ENCODE results near the gene LONRF3.
"Not testable (repeated sequence)": the region's sequence is repeated elsewhere in the genome, so short reads cannot be mapped to it uniquely, and the experiment has no call there.

The LONRF3 gene

DNA sequence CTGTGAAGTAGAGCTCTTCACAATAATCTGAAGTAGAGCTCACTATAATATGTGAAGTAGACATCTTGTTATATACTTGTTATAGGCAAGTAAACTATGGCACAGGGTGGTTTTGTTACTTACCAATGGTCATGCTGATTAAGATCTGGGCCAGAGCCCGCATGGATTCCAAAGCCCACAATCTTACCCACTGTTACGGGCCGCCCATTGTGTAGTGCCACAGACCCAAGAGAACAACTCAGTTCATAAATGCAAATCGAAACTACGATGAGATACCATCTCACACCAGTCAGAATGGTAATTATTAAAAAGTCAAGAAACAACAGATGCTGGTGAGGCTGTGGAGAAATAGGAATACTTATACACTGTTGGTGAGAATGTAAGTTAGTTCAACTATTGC, 51.5 kb downstream of the LONRF3 start:
- Histone ChIP-seq H3K9me3 (ENCODE audit: control insufficient read depth, insufficient read depth, low read length) (no peaks in the 10 kb centered on the region), H3K9ac (ENCODE audit: low read depth, low read length) (no peak overlapping the region), H3K4me3 (ENCODE audit: low read depth, low read length) (no peak overlapping the region), H3K4me1 (ENCODE audit: control insufficient read depth, insufficient read depth, low read length) (no peaks in the 10 kb centered on the region), H3K36me3 (ENCODE audit: control insufficient read depth, insufficient read depth, low read length) (no peaks in the 10 kb centered on the region), H3K27me3 (ENCODE audit: control insufficient read depth, insufficient read depth, low read length) (no peaks in the 10 kb centered on the region)

DNA sequence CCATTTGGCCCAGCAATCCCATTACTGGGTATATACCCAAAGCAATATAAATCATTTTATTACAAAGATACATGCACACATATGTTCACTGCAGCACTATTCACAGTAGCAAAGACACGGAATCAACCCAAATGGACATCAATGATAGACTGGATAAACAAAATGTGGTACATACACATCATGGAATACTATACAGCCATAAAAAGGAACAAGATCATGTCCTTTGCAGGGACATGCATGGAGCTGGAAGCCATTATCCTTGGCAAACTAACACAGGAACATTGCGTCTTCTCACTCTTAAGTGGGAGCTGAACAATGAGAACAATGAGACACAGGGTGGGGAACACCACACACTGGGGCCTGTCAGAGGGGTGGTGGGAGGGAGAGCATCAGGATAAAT, 51.9 kb downstream of the LONRF3 start:
- not testable (repeated sequence) for H3K9ac ChIP-seq (ENCODE audit: low read depth, low read length); H3K4me3 ChIP-seq (ENCODE audit: low read depth, low read length); H3K9me3 ChIP-seq (ENCODE audit: control insufficient read depth, insufficient read depth, low read length); H3K4me1 ChIP-seq (ENCODE audit: control insufficient read depth, insufficient read depth, low read length); H3K27me3 ChIP-seq (ENCODE audit: control insufficient read depth, insufficient read depth, low read length); H3K36me3 ChIP-seq (ENCODE audit: control insufficient read depth, insufficient read depth, low read length)

DNA sequence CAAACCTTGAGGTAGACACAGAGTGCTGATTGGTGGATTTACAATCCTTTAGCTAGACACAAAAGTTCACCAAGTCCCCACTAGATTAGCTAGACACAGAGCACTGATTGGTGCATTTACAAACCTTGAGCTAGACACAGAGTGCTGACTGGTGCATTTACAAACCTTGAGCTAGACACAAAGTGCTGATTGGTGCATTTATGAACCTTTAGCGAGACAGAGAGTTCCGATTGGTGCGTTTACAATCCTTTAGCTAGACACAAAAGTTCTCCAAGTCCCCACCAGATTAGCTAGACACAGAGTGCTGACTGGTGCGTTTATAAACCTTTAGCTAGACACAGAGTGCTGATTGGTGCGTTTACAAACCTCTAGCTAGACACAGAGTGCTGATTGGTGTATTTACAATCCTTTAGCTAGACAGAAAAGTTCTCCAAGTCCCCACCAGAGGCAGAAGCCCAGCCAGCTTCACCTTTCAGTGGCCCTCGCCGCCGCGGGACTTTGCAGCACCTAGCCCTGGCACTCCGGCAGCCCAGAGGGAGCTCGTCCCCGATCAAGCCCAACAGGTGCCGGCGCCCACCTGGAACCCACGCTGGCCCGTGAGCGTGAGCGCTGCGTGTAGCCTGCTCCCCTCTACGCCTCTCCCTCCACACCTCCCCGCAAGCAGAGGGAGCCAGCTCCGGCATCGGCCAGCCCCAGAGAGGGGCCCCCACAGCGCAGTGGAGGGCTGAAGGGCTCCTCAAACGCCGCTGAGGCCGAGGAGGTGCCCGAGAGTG, 53.7 kb downstream of the LONRF3 start:
- H3K27me3 ChIP-seq (ENCODE audit: control insufficient read depth, insufficient read depth, low read length); H3K4me3 ChIP-seq (ENCODE audit: low read depth, low read length); H3K4me1 ChIP-seq (ENCODE audit: control insufficient read depth, insufficient read depth, low read length); H3K9me3 ChIP-seq (ENCODE audit: control insufficient read depth, insufficient read depth, low read length); H3K36me3 ChIP-seq (ENCODE audit: control insufficient read depth, insufficient read depth, low read length); H3K9ac ChIP-seq (ENCODE audit: low read depth, low read length): not testable (repeated sequence)

DNA sequence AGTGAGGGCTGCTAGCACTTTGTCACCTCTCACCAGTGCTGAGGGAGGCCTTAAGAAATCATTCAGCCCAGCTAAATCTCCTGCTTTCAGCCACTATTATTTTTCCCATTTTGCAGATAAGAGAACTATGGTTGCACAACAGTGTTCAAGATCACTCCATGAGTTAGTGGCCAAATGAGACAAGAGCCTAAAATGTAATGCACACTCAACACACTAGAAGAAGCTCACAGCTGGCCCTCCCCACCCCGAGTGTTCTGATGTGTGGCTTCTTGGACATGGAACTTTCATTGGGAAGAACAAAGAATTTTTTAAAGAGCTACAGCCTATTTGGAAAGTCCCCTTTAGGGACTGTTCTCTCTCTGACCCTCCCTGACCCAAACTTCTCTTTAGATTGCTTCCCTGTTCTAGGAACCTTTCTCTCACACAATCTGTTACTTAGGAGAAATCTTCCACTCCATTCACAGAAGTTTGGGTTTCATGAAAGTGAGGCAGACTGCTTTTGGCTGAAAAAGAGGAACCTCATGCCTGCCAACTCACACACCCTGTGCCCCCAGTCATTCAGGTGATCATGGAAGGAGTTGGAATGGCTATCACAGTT, 54.4 kb downstream of the LONRF3 start:
- H3K9me3 ChIP-seq (ENCODE audit: control insufficient read depth, insufficient read depth, low read length) = no peaks in the 10 kb centered on the region
- H3K36me3 ChIP-seq (ENCODE audit: control insufficient read depth, insufficient read depth, low read length) = no peaks in the 10 kb centered on the region
- H3K4me3 ChIP-seq (ENCODE audit: low read depth, low read length) = no peak overlapping the region
- H3K9ac ChIP-seq (ENCODE audit: low read depth, low read length) = no peak overlapping the region
- H3K27me3 ChIP-seq (ENCODE audit: control insufficient read depth, insufficient read depth, low read length) = no peaks in the 10 kb centered on the region
- H3K4me1 ChIP-seq (ENCODE audit: control insufficient read depth, insufficient read depth, low read length) = no peaks in the 10 kb centered on the region

DNA sequence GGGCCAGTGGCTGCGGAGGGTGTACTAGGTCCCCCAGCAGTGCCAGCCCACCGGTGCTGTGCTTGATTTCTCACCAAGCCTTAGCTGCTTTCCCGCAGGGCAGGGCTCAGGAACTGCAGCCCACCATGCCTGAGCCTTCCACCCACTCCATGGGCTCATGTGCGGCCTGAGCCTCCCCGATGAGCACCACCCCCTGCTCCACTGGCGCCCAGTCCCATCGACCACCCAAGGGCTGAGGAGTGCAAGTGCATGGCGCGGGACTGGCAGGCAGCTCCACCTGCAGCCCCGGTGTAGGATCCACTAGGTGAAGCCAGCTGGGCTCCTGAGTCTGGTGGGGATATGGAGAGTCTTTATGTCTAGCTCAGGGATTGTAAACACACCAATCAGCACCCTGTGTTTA, 55.2 kb downstream of the LONRF3 start:
- H3K4me1 ChIP-seq (ENCODE audit: control insufficient read depth, insufficient read depth, low read length); H3K4me3 ChIP-seq (ENCODE audit: low read depth, low read length); H3K27me3 ChIP-seq (ENCODE audit: control insufficient read depth, insufficient read depth, low read length); H3K9ac ChIP-seq (ENCODE audit: low read depth, low read length); H3K9me3 ChIP-seq (ENCODE audit: control insufficient read depth, insufficient read depth, low read length); H3K36me3 ChIP-seq (ENCODE audit: control insufficient read depth, insufficient read depth, low read length): not testable (repeated sequence)

DNA sequence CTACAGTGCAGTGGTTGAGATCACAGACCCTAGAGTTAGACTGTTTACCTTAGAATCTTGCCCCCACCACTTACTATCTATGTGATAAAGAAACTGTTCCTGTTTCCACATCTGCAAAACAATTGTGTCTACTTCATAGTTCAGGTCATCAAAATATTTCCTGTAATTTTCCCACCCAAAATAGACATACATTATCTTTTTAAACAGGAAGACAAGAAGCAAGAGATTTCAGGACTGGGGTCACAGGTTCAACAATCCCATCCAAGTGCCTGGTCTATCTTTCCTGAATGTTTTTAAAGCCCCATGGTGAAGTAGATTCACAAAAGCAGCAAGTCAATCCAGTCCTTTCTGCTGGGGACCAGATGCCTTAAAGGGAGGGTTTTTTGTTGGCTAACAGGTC, 56.6 kb downstream of the LONRF3 start:
- H3K4me1 ChIP-seq (ENCODE audit: control insufficient read depth, insufficient read depth, low read length) = no peaks in the 10 kb centered on the region
- no peaks in the 10 kb centered on the region for H3K27me3 ChIP-seq (ENCODE audit: control insufficient read depth, insufficient read depth, low read length)

DNA sequence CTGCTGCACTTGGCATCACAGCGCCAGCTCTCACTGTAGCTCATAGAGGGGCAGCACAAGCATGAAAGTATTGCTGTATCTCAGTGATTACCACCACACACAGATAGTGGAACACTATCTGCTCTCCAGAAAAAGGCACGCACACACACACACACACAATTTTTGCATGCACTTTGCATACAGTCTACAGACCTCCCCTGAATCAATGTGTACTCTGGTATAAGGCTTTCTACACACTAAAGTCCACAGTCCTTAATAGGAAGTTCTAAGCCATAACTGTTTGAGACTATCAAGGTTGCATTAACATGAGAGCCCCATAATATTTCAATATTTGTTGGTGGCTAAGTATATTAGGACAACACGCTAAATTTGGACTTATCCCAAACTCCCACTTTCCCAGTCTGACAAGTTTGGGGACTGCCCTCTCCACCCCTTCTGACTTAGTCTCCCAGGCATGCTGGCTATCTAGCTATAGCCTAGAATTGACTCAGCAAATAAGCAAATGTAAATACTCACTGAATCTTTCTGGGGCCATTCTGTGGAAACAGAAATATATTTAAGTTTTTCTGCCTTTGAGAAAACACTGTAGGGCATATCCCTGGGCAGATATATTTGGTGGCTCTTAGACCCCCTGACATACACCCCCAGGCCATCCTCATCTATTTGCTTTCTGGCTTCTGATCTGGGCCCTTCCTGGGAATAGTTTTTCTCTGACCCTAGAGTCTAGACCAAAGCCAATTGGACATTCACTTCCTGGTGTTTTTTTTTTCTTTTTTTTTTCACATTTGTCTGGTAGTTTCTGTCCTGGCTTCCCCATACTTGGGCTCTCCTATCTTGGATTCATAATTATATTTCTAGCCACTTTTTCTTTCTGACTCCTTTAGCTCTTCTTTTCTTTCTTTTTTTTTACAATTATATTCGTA, 62.0 kb downstream of the LONRF3 start:
- Histone ChIP-seq H3K4me1 (ENCODE audit: control insufficient read depth, insufficient read depth, low read length) (no peaks in the 10 kb centered on the region), H3K9me3 (ENCODE audit: control insufficient read depth, insufficient read depth, low read length) (no peaks in the 10 kb centered on the region), H3K27me3 (ENCODE audit: control insufficient read depth, insufficient read depth, low read length) (no peaks in the 10 kb centered on the region), H3K9ac (ENCODE audit: low read depth, low read length) (no peak overlapping the region), H3K4me3 (ENCODE audit: low read depth, low read length) (no peak overlapping the region), H3K36me3 (ENCODE audit: control insufficient read depth, insufficient read depth, low read length) (no peaks in the 10 kb centered on the region)

More for the DNA sequence above, 56.6 kb downstream of the LONRF3 start:
- no peaks in the 10 kb centered on the region for H3K9me3 ChIP-seq (ENCODE audit: control insufficient read depth, insufficient read depth, low read length)
- no peak overlapping the region for H3K9ac ChIP-seq (ENCODE audit: low read depth, low read length)
- no peaks in the 10 kb centered on the region for H3K36me3 ChIP-seq (ENCODE audit: control insufficient read depth, insufficient read depth, low read length)
- H3K4me3 ChIP-seq (ENCODE audit: low read depth, low read length) = no peak overlapping the region

DNA sequence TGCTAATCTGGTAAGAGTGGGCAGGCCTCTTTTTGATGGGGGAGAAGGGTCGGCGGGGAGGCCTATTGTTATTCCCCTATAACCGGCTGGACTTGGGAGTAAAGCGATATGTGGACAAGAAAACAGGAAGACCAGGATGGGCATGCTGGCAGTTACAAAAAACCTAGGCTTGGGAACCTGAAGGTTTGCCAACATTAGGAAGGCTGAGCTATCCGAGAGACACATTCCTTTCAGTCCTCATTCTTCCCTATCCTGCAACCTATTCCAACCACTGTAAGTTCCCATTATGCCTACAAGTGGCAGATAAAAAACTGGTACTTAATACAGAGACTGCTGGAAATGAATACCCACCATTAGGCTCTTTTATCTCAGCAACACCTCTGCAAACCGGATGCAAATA, 66.0 kb downstream of the LONRF3 start:
- no peaks in the 10 kb centered on the region for H3K9me3 ChIP-seq (ENCODE audit: control insufficient read depth, insufficient read depth, low read length)
- no peaks in the 10 kb centered on the region for H3K4me1 ChIP-seq (ENCODE audit: control insufficient read depth, insufficient read depth, low read length)
- no peak overlapping the region for H3K9ac ChIP-seq (ENCODE audit: low read depth, low read length)
- no peak overlapping the region for H3K4me3 ChIP-seq (ENCODE audit: low read depth, low read length)
- no peaks in the 10 kb centered on the region for H3K36me3 ChIP-seq (ENCODE audit: control insufficient read depth, insufficient read depth, low read length)
- no peaks in the 10 kb centered on the region for H3K27me3 ChIP-seq (ENCODE audit: control insufficient read depth, insufficient read depth, low read length)

DNA sequence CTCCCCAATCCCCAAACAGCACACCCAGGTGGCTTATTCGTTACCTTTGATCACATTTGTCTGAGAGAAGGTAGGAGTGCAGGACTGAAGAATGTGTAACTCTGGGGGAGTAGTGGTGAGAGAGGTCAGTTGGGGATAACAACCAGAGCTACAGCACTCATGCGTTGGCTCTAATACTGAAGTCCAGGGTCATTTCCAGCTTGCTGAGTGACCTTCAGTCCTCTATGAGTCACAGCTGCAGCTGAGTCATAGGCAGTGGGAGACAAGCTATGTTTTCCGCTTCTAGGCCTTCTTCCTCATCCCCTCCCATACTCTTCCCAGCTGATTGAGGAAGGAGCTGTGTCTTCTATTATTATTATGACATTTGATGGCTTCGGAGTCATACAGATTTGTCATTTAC, 66.8 kb downstream of the LONRF3 start:
- H3K4me1 ChIP-seq (ENCODE audit: control insufficient read depth, insufficient read depth, low read length) = no peaks in the 10 kb centered on the region
- H3K4me3 ChIP-seq (ENCODE audit: low read depth, low read length) = no peak overlapping the region

DNA sequence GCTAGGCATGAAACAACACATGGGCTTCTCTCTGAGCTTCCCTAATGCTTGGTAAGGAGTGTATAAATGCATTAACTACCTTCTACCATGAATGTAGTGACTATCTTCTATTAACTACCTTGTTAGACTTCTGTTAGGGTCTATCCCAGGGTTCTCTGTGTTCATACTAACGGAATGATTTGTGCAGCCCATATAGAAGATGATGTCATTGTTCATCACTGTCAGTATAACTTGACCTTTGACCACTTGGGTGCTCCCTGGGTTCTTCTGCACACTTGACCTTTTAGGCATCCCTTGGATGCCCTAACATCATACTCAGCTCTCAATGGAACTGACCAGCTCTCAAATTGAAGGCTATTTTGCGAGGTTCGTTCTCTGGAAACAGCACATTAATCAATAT, 67.6 kb downstream of the LONRF3 start:
- H3K4me3 ChIP-seq (ENCODE audit: low read depth, low read length) = no peak overlapping the region
- no peaks in the 10 kb centered on the region for H3K9me3 ChIP-seq (ENCODE audit: control insufficient read depth, insufficient read depth, low read length)
- no peaks in the 10 kb centered on the region for H3K27me3 ChIP-seq (ENCODE audit: control insufficient read depth, insufficient read depth, low read length)
- no peak overlapping the region for H3K9ac ChIP-seq (ENCODE audit: low read depth, low read length)
- H3K36me3 ChIP-seq (ENCODE audit: control insufficient read depth, insufficient read depth, low read length) = no peaks in the 10 kb centered on the region
- no peaks in the 10 kb centered on the region for H3K4me1 ChIP-seq (ENCODE audit: control insufficient read depth, insufficient read depth, low read length)

More for the DNA sequence above, 66.8 kb downstream of the LONRF3 start:
- no peaks in the 10 kb centered on the region for H3K36me3 ChIP-seq (ENCODE audit: control insufficient read depth, insufficient read depth, low read length)
- H3K9ac ChIP-seq (ENCODE audit: low read depth, low read length) = no peak overlapping the region
- H3K9me3 ChIP-seq (ENCODE audit: control insufficient read depth, insufficient read depth, low read length) = no peaks in the 10 kb centered on the region
- H3K27me3 ChIP-seq (ENCODE audit: control insufficient read depth, insufficient read depth, low read length) = no peaks in the 10 kb centered on the region

DNA sequence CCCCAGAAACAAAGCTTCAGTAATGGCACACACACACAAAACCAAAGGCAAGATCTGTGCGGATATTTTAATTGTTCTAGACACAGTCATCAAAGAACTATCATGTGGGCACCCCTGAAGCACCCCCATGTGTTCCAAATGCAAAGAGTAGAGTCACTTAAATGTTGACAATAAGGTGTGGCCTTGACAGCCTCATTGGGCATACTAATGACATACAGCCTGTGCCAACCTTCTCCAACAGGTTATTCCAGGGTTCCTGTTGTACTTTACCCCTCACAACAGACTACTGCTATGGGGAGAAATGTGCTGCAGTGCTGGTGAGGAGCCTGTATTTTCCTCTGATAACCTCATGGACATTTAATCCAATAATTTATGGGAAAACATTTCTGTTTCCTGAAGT, 68.6 kb downstream of the LONRF3 start:
- H3K4me1 ChIP-seq (ENCODE audit: control insufficient read depth, insufficient read depth, low read length) = no peaks in the 10 kb centered on the region
- H3K4me3 ChIP-seq (ENCODE audit: low read depth, low read length) = no peak overlapping the region
- H3K9ac ChIP-seq (ENCODE audit: low read depth, low read length) = no peak overlapping the region
- H3K27me3 ChIP-seq (ENCODE audit: control insufficient read depth, insufficient read depth, low read length) = no peaks in the 10 kb centered on the region
- no peaks in the 10 kb centered on the region for H3K36me3 ChIP-seq (ENCODE audit: control insufficient read depth, insufficient read depth, low read length)
- H3K9me3 ChIP-seq (ENCODE audit: control insufficient read depth, insufficient read depth, low read length) = no peaks in the 10 kb centered on the region

DNA sequence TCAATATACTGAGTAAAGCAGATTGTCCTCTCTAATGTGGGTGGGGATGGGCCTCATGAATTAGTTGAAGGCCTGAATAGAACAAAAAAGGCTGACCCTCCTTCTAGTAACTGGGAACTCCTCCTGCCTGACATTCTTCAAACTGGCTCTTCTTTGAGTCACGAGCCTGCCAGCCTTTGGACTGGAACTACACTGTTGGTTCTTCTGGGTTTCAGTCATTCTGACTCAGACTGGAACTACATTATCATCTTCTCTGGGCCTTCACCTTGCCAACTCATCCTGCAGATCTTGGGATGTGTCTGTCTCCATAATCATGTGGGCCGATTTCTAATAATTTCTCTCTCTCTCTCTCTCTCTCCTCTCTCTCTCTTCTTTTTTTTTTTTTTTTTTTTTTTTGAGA, 71.5 kb downstream of the LONRF3 start:
- Histone ChIP-seq H3K4me3 (ENCODE audit: low read depth, low read length) (no peak overlapping the region), H3K4me1 (ENCODE audit: control insufficient read depth, insufficient read depth, low read length) (no peaks in the 10 kb centered on the region), H3K27me3 (ENCODE audit: control insufficient read depth, insufficient read depth, low read length) (no peaks in the 10 kb centered on the region), H3K9ac (ENCODE audit: low read depth, low read length) (no peak overlapping the region), H3K36me3 (ENCODE audit: control insufficient read depth, insufficient read depth, low read length) (no peaks in the 10 kb centered on the region), H3K9me3 (ENCODE audit: control insufficient read depth, insufficient read depth, low read length) (no peaks in the 10 kb centered on the region)

All from iPS-15b (cell line).